ENCODE measurements around the gene SLC25A10.

Gene SLC25A10

GRCh38 chr17:81705518-81706231 lies 6.4 kb upstream of the SLC25A10 start:
- in situ Hi-C loops (cut with MboI; ENCODE audit: low sequenced_read_pairs), result no loop called here

GRCh38 chr17:81706232-81706611 lies 5.9 kb upstream of the SLC25A10 start:
- in situ Hi-C loops (cut with MboI; ENCODE audit: low sequenced_read_pairs), result no loop called here

DNA sequence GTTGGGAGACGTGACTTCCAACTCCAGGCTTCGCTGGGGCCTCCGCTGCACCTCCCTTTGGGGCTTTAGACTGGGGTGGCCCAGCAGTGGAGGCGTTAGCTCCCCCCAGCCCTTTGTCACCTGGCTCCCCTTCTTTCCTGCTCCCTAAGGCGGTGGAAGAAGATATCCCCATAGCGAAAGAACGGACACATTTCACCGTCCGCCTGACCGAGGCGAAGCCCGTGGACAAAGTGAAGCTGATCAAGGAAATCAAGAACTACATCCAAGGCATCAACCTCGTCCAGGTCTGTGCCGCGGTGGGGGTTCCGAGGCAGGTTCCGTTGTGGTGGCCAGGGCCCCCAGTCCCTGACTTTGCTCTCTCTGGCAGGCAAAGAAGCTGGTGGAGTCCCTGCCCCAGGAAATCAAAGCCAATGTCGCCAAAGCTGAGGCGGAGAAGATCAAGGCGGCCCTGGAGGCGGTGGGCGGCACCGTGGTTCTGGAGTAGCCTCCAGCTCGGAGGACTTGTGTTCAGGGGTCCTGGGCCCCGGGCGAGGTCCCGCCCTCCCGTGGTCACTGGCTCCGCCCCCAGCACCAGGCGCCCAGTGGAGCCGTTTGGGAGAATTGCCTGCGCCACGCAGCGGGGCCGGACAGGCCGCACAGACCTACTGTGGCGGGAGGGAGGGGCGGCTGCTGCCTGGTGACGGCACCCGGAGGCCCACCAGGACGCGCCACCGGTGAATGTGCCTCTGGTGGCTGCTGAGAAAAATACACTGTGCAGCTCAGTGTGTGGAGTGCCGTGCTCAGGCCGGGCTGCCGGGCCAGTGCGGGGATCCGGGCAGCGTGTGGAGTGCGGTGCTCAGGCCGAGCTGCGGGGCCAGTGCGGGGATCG lies 5.1 kb upstream of the SLC25A10 start:
- in situ Hi-C loops (cut with MboI; ENCODE audit: low sequenced_read_pairs), result no loop called here

- in situ Hi-C loops (cut with MboI; ENCODE audit: low sequenced_read_pairs), result no loop called here
These were observed 4.1 kb upstream of the SLC25A10 start for GRCh38 chr17:81707725-81708646.

DNA sequence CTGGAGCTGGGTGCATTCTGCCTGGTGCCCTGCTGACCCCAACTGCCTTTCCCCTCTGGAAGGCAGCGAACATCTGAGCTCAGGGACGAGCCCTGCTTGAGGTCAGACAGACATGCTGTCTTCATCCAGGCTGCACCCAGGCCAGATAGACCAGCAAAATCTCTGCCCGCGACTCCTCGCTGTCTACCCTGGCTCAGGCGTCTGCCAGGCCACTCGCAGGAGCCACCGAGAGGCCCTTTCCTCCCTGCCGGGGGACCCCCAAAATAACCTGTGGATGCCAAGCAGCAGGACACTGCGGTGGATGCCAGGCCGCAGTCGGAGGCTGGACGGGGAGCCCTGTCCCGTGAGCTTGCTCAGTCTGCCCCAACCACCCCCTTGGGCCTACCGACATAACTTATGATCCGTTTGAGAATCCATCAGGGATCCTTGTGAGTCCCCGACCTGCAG lies 3.3 kb upstream of the SLC25A10 start:
- in situ Hi-C loops (cut with MboI; ENCODE audit: low sequenced_read_pairs), result no loop called here

GRCh38 chr17:81710514-81711308 lies 1.4 kb upstream of the SLC25A10 start:
- in situ Hi-C loops (cut with MboI; ENCODE audit: low sequenced_read_pairs), result no loop called here

DNA sequence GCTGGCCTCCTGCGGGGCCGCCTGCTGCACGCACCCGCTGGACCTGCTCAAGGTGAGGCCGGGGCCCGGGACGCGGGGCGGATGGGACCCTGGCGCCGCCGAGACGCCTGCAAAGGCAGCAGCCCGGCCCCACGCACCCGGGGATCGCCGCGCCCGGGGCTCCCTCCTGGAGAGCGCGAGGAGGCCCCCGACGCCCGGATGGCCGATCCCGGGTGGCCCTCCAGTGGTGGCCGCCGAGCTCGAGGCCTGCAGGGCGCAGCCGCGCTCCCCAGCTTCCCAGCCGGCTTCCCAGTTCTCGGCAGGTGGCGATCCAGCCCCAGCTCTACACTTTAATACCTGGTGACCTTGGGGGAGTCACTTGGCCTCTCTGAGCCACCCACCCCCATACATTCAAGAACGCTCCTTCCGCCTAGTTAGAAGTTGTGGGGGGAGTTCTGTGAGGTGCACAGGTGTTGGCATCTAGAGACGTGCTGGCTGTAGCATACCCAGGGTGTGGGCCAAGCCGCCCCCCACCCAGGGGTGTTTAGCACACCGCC lies 452 bp downstream of the SLC25A10 start:
- in situ Hi-C loops (cut with MboI; ENCODE audit: low sequenced_read_pairs), result no loop called here

GRCh38 chr17:81713004-81713555 lies 996 bp downstream of the SLC25A10 start:
- in situ Hi-C loops (cut with MboI; ENCODE audit: low sequenced_read_pairs), result no loop called here

GRCh38 chr17:81713556-81714411 lies 1.7 kb downstream of the SLC25A10 start:
- in situ Hi-C loops (cut with MboI; ENCODE audit: low sequenced_read_pairs), result no loop called here

DNA sequence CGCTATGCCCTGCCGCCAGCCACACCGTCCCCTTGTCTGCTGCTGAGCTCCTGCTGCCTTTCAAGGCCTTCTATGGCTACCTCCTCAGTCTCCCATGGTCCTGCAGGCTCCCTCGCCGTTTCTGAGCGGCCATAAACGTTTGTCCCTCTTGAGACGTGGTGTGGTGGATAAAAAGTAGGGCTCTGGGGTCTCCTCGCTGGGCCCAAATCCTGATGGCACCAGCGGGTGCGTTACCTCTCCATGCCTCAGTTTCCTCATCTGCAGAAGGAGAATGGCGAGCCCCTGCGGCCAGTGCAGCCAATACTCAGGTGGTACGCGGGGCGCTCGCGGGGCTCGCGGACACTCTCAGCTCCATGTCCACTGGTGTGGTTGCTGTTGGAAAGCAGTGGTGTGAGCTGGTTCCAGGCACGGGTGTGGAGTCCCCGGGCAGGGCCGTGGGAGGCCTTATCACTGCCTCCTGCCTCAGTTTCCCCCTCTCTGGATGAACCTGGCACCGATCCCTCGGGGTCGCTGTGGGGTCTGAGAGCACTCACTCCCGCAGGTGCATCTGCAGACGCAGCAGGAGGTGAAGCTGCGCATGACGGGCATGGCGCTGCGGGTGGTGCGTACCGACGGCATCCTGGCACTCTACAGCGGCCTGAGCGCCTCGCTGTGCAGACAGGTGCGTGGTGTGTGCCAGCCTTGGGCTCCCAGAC lies 2.5 kb downstream of the SLC25A10 start:
- in situ Hi-C loops (cut with MboI; ENCODE audit: low sequenced_read_pairs), result no loop called here

GRCh38 chr17:81715107-81715871 lies 3.2 kb downstream of the SLC25A10 start:
- in situ Hi-C loops (cut with MboI; ENCODE audit: low sequenced_read_pairs), result no loop called here

- in situ Hi-C loops (cut with MboI; ENCODE audit: low sequenced_read_pairs), result no loop called here
These were observed 4.0 kb downstream of the SLC25A10 start for GRCh38 chr17:81715872-81716673.

GRCh38 chr17:81716674-81716996 lies 4.6 kb downstream of the SLC25A10 start:
- in situ Hi-C loops (cut with MboI; ENCODE audit: low sequenced_read_pairs), result no loop called here

DNA sequence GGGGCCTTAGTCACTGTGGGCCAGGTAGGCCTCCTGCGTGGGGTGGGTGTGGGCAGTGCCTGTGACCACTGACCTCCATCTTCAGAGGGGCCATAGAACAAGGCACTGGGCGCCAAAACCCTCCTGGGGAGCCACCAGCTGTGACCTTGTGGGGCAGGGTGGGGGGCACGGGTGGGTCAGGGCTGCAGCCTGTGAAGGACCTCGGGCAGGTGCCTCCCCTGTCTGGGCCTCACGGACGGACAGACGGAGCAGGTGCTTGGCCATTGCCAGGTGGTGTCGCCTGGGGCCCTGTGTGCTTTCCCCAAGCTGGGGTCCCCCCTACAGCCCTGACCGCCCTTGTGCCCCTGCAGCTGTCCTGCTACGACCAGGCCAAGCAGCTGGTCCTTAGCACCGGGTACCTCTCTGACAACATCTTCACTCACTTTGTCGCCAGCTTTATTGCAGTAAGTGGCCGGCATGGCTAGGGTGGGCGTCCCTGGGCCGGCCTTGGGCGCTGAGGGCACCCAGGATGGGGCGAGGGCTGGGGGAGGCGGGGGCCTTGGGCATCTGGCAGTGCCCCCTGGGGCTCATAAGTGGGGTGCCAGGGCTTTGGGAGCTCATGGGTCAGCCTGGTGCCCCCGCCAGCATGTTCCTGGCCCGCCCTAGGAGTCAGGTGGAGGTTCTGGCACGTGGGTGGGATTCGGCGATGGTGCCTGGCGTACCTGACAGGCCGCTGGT lies 5.1 kb downstream of the SLC25A10 start:
- in situ Hi-C loops (cut with MboI; ENCODE audit: low sequenced_read_pairs), result no loop called here

- in situ Hi-C loops (cut with MboI; ENCODE audit: low sequenced_read_pairs), result no loop called here
These were observed 5.6 kb downstream of the SLC25A10 start for GRCh38 chr17:81717766-81718089.
